ENCODE results near the gene ABCC3.

The ABCC3 gene

GRCh38 chr17:50635982-50636803, 1.5 kb downstream of the ABCC3 start:
- Histone ChIP-seq H3K9ac (ENCODE audit: low read depth in 1 of 2, low read length in 2 of 2) (peak overlapping the region; percentile 48 to 74), H3K9me3 (ENCODE audit: control insufficient read depth in 1 of 2, low read length in 2 of 2) (no peaks in the 10 kb centered on the region), H3K4me3 (ENCODE audit: low read depth in 1 of 2, low read length in 2 of 2) (peak overlapping the region; percentile 74 to 75), H3K27me3 (ENCODE audit: control insufficient read depth in 1 of 2, insufficient read depth in 2 of 2, low read length in 2 of 2) (peaks cover 0 to 6% of the 10 kb centered on the region in 2 donors), H3K36me3 (ENCODE audit: control insufficient read depth in 1 of 2, insufficient read depth in 2 of 2, low read length in 2 of 2) (no peaks in the 10 kb centered on the region), H3K4me1 (ENCODE audit: control insufficient read depth in 1 of 2, insufficient read depth in 2 of 2, low read length in 2 of 2) (peaks cover 61 to 67% of the 10 kb centered on the region in 2 donors), H3K27ac (ENCODE audit: low read depth, low read length) (no peak overlapping the region)

- Histone ChIP-seq H3K4me1 (ENCODE audit: control insufficient read depth in 1 of 2, insufficient read depth in 2 of 2, low read length in 2 of 2) (peaks cover 60 to 64% of the 10 kb centered on the region in 2 donors), H3K4me3 (ENCODE audit: low read depth in 1 of 2, low read length in 2 of 2) (peak overlapping the region; percentile 2 to 75), H3K27ac (ENCODE audit: low read depth, low read length) (no peak overlapping the region), H3K9ac (ENCODE audit: low read depth in 1 of 2, low read length in 2 of 2) (no peak overlapping the region), H3K27me3 (ENCODE audit: control insufficient read depth in 1 of 2, insufficient read depth in 2 of 2, low read length in 2 of 2) (peaks cover 0 to 6% of the 10 kb centered on the region in 2 donors), H3K9me3 (ENCODE audit: control insufficient read depth in 1 of 2, low read length in 2 of 2) (no peaks in the 10 kb centered on the region), H3K36me3 (ENCODE audit: control insufficient read depth in 1 of 2, insufficient read depth in 2 of 2, low read length in 2 of 2) (no peaks in the 10 kb centered on the region)
These were observed 2.1 kb downstream of the ABCC3 start for GRCh38 chr17:50636804-50637195.

- Histone ChIP-seq H3K9me3 (ENCODE audit: control insufficient read depth in 1 of 2, low read length in 2 of 2) (no peaks in the 10 kb centered on the region), H3K4me3 (ENCODE audit: low read depth in 1 of 2, low read length in 2 of 2) (no peak overlapping the region), H3K27me3 (ENCODE audit: control insufficient read depth in 1 of 2, insufficient read depth in 2 of 2, low read length in 2 of 2) (peaks cover 0 to 5% of the 10 kb centered on the region in 2 donors), H3K36me3 (ENCODE audit: control insufficient read depth in 1 of 2, insufficient read depth in 2 of 2, low read length in 2 of 2) (peaks cover 0 to 5% of the 10 kb centered on the region in 2 donors), H3K4me1 (ENCODE audit: control insufficient read depth in 1 of 2, insufficient read depth in 2 of 2, low read length in 2 of 2) (peaks cover 60 to 71% of the 10 kb centered on the region in 2 donors), H3K27ac (ENCODE audit: low read depth, low read length) (no peak overlapping the region), H3K9ac (ENCODE audit: low read depth in 1 of 2, low read length in 2 of 2) (no peak overlapping the region)
These were observed 3.3 kb downstream of the ABCC3 start for GRCh38 chr17:50637829-50638605.

- Histone ChIP-seq H3K27ac (ENCODE audit: low read depth, low read length) (peak overlapping the region; percentile 55), H3K36me3 (ENCODE audit: control insufficient read depth in 1 of 2, insufficient read depth in 2 of 2, low read length in 2 of 2) (peaks cover 0 to 5% of the 10 kb centered on the region in 2 donors), H3K27me3 (ENCODE audit: control insufficient read depth in 1 of 2, insufficient read depth in 2 of 2, low read length in 2 of 2) (no peaks in the 10 kb centered on the region), H3K9me3 (ENCODE audit: control insufficient read depth in 1 of 2, low read length in 2 of 2) (no peaks in the 10 kb centered on the region), H3K4me1 (ENCODE audit: control insufficient read depth in 1 of 2, insufficient read depth in 2 of 2, low read length in 2 of 2) (peaks cover 65 to 74% of the 10 kb centered on the region in 2 donors), H3K4me3 (ENCODE audit: low read depth in 1 of 2, low read length in 2 of 2) (peak overlapping the region; percentile 34 to 51), H3K9ac (ENCODE audit: low read depth in 1 of 2, low read length in 2 of 2) (peak overlapping the region; percentile 26 to 40)
These were observed 3.9 kb downstream of the ABCC3 start for GRCh38 chr17:50638606-50638965.

- H3K36me3 ChIP-seq (ENCODE audit: control insufficient read depth in 1 of 2, insufficient read depth in 2 of 2, low read length in 2 of 2), result peaks cover 0 to 5% of the 10 kb centered on the region in 2 donors
- H3K4me3 ChIP-seq (ENCODE audit: low read depth in 1 of 2, low read length in 2 of 2), result peak overlapping the region; percentile 34 to 51
- peak overlapping the region; percentile 26 to 40 for H3K9ac ChIP-seq (ENCODE audit: low read depth in 1 of 2, low read length in 2 of 2)
- H3K27ac ChIP-seq (ENCODE audit: low read depth, low read length), result peak overlapping the region; percentile 55
- H3K9me3 ChIP-seq (ENCODE audit: control insufficient read depth in 1 of 2, low read length in 2 of 2), result no peaks in the 10 kb centered on the region
- H3K27me3 ChIP-seq (ENCODE audit: control insufficient read depth in 1 of 2, insufficient read depth in 2 of 2, low read length in 2 of 2), result no peaks in the 10 kb centered on the region
- peaks cover 63 to 69% of the 10 kb centered on the region in 2 donors for H3K4me1 ChIP-seq (ENCODE audit: control insufficient read depth in 1 of 2, insufficient read depth in 2 of 2, low read length in 2 of 2)
These were observed 4.5 kb downstream of the ABCC3 start for GRCh38 chr17:50638966-50639713.

- no peak overlapping the region for H3K9ac ChIP-seq (ENCODE audit: low read depth in 1 of 2, low read length in 2 of 2)
- peaks cover 59 to 65% of the 10 kb centered on the region in 2 donors for H3K4me1 ChIP-seq (ENCODE audit: control insufficient read depth in 1 of 2, insufficient read depth in 2 of 2, low read length in 2 of 2)
- no peak overlapping the region for H3K27ac ChIP-seq (ENCODE audit: low read depth, low read length)
These were observed 6.1 kb downstream of the ABCC3 start for GRCh38 chr17:50640686-50641351.

GRCh38 chr17:50641357-50641756, 6.7 kb downstream of the ABCC3 start:
- Histone ChIP-seq H3K4me3 (ENCODE audit: low read depth in 1 of 2, low read length in 2 of 2) (no peak overlapping the region), H3K27me3 (ENCODE audit: control insufficient read depth in 1 of 2, insufficient read depth in 2 of 2, low read length in 2 of 2) (no peaks in the 10 kb centered on the region), H3K4me1 (ENCODE audit: control insufficient read depth in 1 of 2, insufficient read depth in 2 of 2, low read length in 2 of 2) (peaks cover 55 to 63% of the 10 kb centered on the region in 2 donors), H3K36me3 (ENCODE audit: control insufficient read depth in 1 of 2, insufficient read depth in 2 of 2, low read length in 2 of 2) (peaks cover 0 to 5% of the 10 kb centered on the region in 2 donors), H3K9me3 (ENCODE audit: control insufficient read depth in 1 of 2, low read length in 2 of 2) (no peaks in the 10 kb centered on the region), H3K9ac (ENCODE audit: low read depth in 1 of 2, low read length in 2 of 2) (no peak overlapping the region), H3K27ac (ENCODE audit: low read depth, low read length) (no peak overlapping the region)

More at GRCh38 chr17:50640686-50641351, 6.1 kb downstream of the ABCC3 start:
- Histone ChIP-seq H3K9me3 (ENCODE audit: control insufficient read depth in 1 of 2, low read length in 2 of 2) (no peaks in the 10 kb centered on the region), H3K4me3 (ENCODE audit: low read depth in 1 of 2, low read length in 2 of 2) (no peak overlapping the region), H3K36me3 (ENCODE audit: control insufficient read depth in 1 of 2, insufficient read depth in 2 of 2, low read length in 2 of 2) (peaks cover 0 to 5% of the 10 kb centered on the region in 2 donors), H3K27me3 (ENCODE audit: control insufficient read depth in 1 of 2, insufficient read depth in 2 of 2, low read length in 2 of 2) (no peaks in the 10 kb centered on the region)

- peaks cover 47 to 55% of the 10 kb centered on the region in 2 donors for H3K4me1 ChIP-seq (ENCODE audit: control insufficient read depth in 1 of 2, insufficient read depth in 2 of 2, low read length in 2 of 2)
These were observed 7.5 kb downstream of the ABCC3 start for GRCh38 chr17:50642071-50642721.

More at GRCh38 chr17:50642071-50642721, 7.5 kb downstream of the ABCC3 start:
- no peak overlapping the region for H3K27ac ChIP-seq (ENCODE audit: low read depth, low read length)
- no peaks in the 10 kb centered on the region for H3K27me3 ChIP-seq (ENCODE audit: control insufficient read depth in 1 of 2, insufficient read depth in 2 of 2, low read length in 2 of 2)
- no peak overlapping the region for H3K9ac ChIP-seq (ENCODE audit: low read depth in 1 of 2, low read length in 2 of 2)
- H3K9me3 ChIP-seq (ENCODE audit: control insufficient read depth in 1 of 2, low read length in 2 of 2), result no peaks in the 10 kb centered on the region
- H3K4me3 ChIP-seq (ENCODE audit: low read depth in 1 of 2, low read length in 2 of 2), result no peak overlapping the region
- H3K36me3 ChIP-seq (ENCODE audit: control insufficient read depth in 1 of 2, insufficient read depth in 2 of 2, low read length in 2 of 2), result peaks cover 0 to 5% of the 10 kb centered on the region in 2 donors

Measured in duodenal mucosa (tissue), 2 donors.